ENCODE results near the gene PIK3IP1.

PIK3IP1 gene

GRCh38 chr22:31329029-31329428 is 36.7 kb upstream of the PIK3IP1 start:
- no peak for DNase-seq
- H3K36me3 ChIP-seq (replicated peaks) = peaks cover 20% of the 10 kb centered on the region

GRCh38 chr22:31328544-31328960 is 36.3 kb upstream of the PIK3IP1 start:
- peaks cover 15% of the 10 kb centered on the region for H3K36me3 ChIP-seq (replicated peaks)
- no peak for DNase-seq
- in situ Hi-C loops (cut with HindIII; ENCODE audit: low pct_ligation_motif_present, low sequenced_read_pairs) = no loop called here
- no peak overlapping the region for H3K4me3 ChIP-seq (ENCODE audit: low read depth, low read length)
- H3K27me3 ChIP-seq (replicated peaks) = no peaks in the 10 kb centered on the region
- no peak for TF ChIP-seq CTCF (IDR thresholded peaks at IDR 0.05; ENCODE audit: low read depth, low read length, missing control alignments)
- no peak overlapping the region for H3K27ac ChIP-seq

More at GRCh38 chr22:31329029-31329428, 36.7 kb upstream of the PIK3IP1 start:
- Histone ChIP-seq H3K27me3 (replicated peaks) (no peaks in the 10 kb centered on the region), H3K4me3 (ENCODE audit: low read depth, low read length) (no peak overlapping the region), H3K27ac (no peak overlapping the region)
- no peak for TF ChIP-seq CTCF (IDR thresholded peaks at IDR 0.05; ENCODE audit: low read depth, low read length, missing control alignments)
- in situ Hi-C loops (cut with HindIII; ENCODE audit: low pct_ligation_motif_present, low sequenced_read_pairs) = no loop called here

- DNase-seq = no peak
These were observed 35.7 kb upstream of the PIK3IP1 start for GRCh38 chr22:31327806-31328543.

GRCh38 chr22:31326877-31327276 is 34.6 kb upstream of the PIK3IP1 start:
- in situ Hi-C loops (cut with HindIII; ENCODE audit: low pct_ligation_motif_present, low sequenced_read_pairs) = no loop called here
- Histone ChIP-seq H3K27ac (no peak overlapping the region), H3K4me3 (ENCODE audit: low read depth, low read length) (no peak overlapping the region), H3K27me3 (replicated peaks) (no peaks in the 10 kb centered on the region), H3K36me3 (replicated peaks) (peaks cover 10% of the 10 kb centered on the region)
- no peak for TF ChIP-seq CTCF (IDR thresholded peaks at IDR 0.05; ENCODE audit: low read depth, low read length, missing control alignments)
- no peak for DNase-seq

More at GRCh38 chr22:31327806-31328543, 35.7 kb upstream of the PIK3IP1 start:
- in situ Hi-C loops (cut with HindIII; ENCODE audit: low pct_ligation_motif_present, low sequenced_read_pairs) = no loop called here
- no peak for TF ChIP-seq CTCF (IDR thresholded peaks at IDR 0.05; ENCODE audit: low read depth, low read length, missing control alignments)
- Histone ChIP-seq H3K36me3 (replicated peaks) (peaks cover 15% of the 10 kb centered on the region), H3K4me3 (ENCODE audit: low read depth, low read length) (no peak overlapping the region), H3K27me3 (replicated peaks) (no peaks in the 10 kb centered on the region), H3K27ac (no peak overlapping the region)

GRCh38 chr22:31323578-31324550 is 31.6 kb upstream of the PIK3IP1 start:
- no peak overlapping the region for H3K4me3 ChIP-seq (ENCODE audit: low read depth, low read length)
- peaks cover 10% of the 10 kb centered on the region for H3K36me3 ChIP-seq (replicated peaks)
- no peak for TF ChIP-seq CTCF (IDR thresholded peaks at IDR 0.05; ENCODE audit: low read depth, low read length, missing control alignments)
- H3K27ac ChIP-seq = no peak overlapping the region
- no peaks in the 10 kb centered on the region for H3K27me3 ChIP-seq (replicated peaks)
- in situ Hi-C loops (cut with HindIII; ENCODE audit: low pct_ligation_motif_present, low sequenced_read_pairs) = no loop called here
- DNase-seq = no peak
